ENCODE results near the gene DBP.

DBP gene

DNA sequence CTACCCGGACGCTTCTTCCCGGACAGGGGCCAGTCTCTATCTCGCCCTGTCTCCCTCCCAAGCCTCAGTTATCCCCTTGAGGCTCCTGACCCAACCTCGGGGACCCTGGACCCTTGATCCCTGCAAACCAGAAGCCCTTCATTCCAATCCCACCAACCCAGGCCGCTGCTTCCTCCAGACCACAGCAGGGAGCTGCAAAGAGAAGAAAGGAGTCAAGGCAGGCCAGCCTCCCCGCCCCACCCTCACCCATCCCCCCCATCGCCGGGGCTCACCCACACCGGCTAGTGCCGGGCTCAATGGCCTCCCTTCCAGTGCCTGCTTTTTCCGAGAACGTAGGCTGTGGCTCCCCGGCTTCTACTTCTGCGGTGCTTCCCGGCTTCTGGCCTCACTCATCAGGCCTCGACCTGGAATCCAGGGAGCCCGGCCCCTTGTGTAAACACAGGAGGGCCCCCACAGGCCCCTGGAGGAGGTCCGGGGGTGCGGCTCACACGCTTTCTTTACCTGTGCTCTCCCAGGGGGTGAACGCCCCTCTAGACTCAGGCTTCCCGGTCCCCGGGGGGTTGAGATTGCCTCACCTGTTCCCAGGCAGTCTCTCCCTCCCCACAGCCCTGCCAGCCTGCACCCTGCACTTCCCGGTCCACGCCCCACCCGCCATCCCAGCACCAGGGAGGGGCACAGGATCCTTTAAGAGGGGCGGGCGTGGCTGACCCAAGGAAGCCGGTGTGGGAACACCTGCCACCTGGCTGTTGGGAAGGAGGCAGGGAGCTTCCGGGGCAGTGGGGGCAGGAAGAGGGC is 22.5 kb downstream of the DBP start, which contains the start of gene FAM83E (continued):
- no peak for TF ChIP-seq ZNF202 (tag by site-specific recombination; IDR thresholded peaks at IDR 0.05; ENCODE audit: borderline replicate concordance)
- peak; percentile 70 for TF ChIP-seq OSR2 (tag by site-specific recombination; IDR thresholded peaks at IDR 0.05)
- TF ChIP-seq ZNF19 (tag by site-specific recombination; IDR thresholded peaks at IDR 0.05; ENCODE audit: low read depth): no peak
- no peak for TF ChIP-seq ZNF624 (tag by site-specific recombination; IDR thresholded peaks at IDR 0.05)
- no peak for TF ChIP-seq ZFP3 (tag by site-specific recombination; IDR thresholded peaks at IDR 0.05; ENCODE audit: low read depth)
- no peak for TF ChIP-seq ZNF292 (tag by site-specific recombination; IDR thresholded peaks at IDR 0.05; ENCODE audit: borderline replicate concordance, low read depth)
- TF ChIP-seq, protein P1, sequence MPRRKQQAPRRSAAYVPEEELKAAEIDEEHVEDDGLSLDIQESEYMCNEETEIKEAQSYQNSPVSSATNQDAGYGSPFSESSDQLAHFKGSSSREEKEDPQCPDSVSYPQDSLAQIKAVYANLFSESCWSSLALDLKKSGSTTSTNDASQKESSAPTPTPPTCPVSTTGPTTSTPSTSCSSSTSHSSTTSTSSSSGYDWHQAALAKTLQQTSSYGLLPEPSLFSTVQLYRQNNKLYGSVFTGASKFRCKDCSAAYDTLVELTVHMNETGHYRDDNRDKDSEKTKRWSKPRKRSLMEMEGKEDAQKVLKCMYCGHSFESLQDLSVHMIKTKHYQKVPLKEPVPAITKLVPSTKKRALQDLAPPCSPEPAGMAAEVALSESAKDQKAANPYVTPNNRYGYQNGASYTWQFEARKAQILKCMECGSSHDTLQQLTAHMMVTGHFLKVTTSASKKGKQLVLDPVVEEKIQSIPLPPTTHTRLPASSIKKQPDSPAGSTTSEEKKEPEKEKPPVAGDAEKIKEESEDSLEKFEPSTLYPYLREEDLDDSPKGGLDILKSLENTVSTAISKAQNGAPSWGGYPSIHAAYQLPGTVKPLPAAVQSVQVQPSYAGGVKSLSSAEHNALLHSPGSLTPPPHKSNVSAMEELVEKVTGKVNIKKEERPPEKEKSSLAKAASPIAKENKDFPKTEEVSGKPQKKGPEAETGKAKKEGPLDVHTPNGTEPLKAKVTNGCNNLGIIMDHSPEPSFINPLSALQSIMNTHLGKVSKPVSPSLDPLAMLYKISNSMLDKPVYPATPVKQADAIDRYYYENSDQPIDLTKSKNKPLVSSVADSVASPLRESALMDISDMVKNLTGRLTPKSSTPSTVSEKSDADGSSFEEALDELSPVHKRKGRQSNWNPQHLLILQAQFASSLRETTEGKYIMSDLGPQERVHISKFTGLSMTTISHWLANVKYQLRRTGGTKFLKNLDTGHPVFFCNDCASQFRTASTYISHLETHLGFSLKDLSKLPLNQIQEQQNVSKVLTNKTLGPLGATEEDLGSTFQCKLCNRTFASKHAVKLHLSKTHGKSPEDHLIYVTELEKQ (tag by site-specific recombination; IDR thresholded peaks at IDR 0.05; ENCODE audit: borderline replicate concordance): peak; percentile 31; the same call in 1 of the 2 replicates
- TF ChIP-seq ZNF521 (tag by site-specific recombination; IDR thresholded peaks at IDR 0.05): no peak
- TF ChIP-seq, protein P2, sequence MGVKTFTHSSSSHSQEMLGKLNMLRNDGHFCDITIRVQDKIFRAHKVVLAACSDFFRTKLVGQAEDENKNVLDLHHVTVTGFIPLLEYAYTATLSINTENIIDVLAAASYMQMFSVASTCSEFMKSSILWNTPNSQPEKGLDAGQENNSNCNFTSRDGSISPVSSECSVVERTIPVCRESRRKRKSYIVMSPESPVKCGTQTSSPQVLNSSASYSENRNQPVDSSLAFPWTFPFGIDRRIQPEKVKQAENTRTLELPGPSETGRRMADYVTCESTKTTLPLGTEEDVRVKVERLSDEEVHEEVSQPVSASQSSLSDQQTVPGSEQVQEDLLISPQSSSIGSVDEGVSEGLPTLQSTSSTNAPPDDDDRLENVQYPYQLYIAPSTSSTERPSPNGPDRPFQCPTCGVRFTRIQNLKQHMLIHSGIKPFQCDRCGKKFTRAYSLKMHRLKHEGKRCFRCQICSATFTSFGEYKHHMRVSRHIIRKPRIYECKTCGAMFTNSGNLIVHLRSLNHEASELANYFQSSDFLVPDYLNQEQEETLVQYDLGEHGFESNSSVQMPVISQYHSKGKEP (tag by site-specific recombination; IDR thresholded peaks at IDR 0.05): no peak; the same call in none of the 2 replicates
- peak; percentile 44 for TF ChIP-seq SP7 (tag by site-specific recombination; IDR thresholded peaks at IDR 0.05)
- TF ChIP-seq, protein P3, sequence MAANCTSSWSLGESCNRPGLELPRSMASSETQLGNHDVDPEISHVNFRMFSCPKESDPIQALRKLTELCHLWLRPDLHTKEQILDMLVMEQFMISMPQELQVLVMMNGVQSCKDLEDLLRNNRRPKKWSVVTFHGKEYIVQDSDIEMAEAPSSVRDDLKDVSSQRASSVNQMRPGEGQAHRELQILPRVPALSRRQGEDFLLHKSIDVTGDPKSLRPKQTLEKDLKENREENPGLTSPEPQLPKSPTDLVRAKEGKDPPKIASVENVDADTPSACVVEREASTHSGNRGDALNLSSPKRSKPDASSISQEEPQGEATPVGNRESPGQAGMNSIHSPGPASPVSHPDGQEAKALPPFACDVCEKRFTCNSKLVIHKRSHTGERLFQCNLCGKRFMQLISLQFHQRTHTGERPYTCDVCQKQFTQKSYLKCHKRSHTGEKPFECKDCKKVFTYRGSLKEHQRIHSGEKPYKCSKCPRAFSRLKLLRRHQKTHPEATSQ (tag by site-specific recombination; IDR thresholded peaks at IDR 0.05): no peak
- TF ChIP-seq, protein P4, sequence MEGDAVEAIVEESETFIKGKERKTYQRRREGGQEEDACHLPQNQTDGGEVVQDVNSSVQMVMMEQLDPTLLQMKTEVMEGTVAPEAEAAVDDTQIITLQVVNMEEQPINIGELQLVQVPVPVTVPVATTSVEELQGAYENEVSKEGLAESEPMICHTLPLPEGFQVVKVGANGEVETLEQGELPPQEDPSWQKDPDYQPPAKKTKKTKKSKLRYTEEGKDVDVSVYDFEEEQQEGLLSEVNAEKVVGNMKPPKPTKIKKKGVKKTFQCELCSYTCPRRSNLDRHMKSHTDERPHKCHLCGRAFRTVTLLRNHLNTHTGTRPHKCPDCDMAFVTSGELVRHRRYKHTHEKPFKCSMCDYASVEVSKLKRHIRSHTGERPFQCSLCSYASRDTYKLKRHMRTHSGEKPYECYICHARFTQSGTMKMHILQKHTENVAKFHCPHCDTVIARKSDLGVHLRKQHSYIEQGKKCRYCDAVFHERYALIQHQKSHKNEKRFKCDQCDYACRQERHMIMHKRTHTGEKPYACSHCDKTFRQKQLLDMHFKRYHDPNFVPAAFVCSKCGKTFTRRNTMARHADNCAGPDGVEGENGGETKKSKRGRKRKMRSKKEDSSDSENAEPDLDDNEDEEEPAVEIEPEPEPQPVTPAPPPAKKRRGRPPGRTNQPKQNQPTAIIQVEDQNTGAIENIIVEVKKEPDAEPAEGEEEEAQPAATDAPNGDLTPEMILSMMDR (tag by site-specific recombination; IDR thresholded peaks at IDR 0.05): no peak
- TF ChIP-seq, protein P5, sequence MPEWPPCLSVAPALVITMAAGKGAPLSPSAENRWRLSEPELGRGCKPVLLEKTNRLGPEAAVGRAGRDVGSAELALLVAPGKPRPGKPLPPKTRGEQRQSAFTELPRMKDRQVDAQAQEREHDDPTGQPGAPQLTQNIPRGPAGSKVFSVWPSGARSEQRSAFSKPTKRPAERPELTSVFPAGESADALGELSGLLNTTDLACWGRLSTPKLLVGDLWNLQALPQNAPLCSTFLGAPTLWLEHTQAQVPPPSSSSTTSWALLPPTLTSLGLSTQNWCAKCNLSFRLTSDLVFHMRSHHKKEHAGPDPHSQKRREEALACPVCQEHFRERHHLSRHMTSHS (tag by site-specific recombination; IDR thresholded peaks at IDR 0.05): no peak
- TF ChIP-seq GLIS2 (tag by site-specific recombination; IDR thresholded peaks at IDR 0.05): peak; percentile 92
- peak; percentile 2; the same call in 1 of the 2 replicates for TF ChIP-seq ZNF600 (tag by site-specific recombination; IDR thresholded peaks at IDR 0.05)
- TF ChIP-seq SETDB1 (IDR thresholded peaks at IDR 0.05; ENCODE audit: insufficient read length, low read length): no peak
- peak; percentile 85 for TF ChIP-seq KLF7 (tag by site-specific recombination; IDR thresholded peaks at IDR 0.05; ENCODE audit: borderline replicate concordance)
- no peak for TF ChIP-seq ZNF473 (tag by site-specific recombination; IDR thresholded peaks at IDR 0.05)
- TF ChIP-seq ZNF843 (tag by site-specific recombination; IDR thresholded peaks at IDR 0.05): no peak
- no peak for TF ChIP-seq ZNF274 (IDR thresholded peaks at IDR 0.05; ENCODE audit: low read length)
- no peak for TF ChIP-seq ZNF274 (tag by site-specific recombination; IDR thresholded peaks at IDR 0.05; ENCODE audit: borderline replicate concordance)
- no peak for TF ChIP-seq GLI4 (tag by site-specific recombination; IDR thresholded peaks at IDR 0.05)
- TF ChIP-seq ZNF747 (tag by site-specific recombination; IDR thresholded peaks at IDR 0.05): no peak
- no peak; the same call in 1 of the 2 replicates for TF ChIP-seq ZFP69B (tag by site-specific recombination; IDR thresholded peaks at IDR 0.05)
- TF ChIP-seq, protein P6, sequence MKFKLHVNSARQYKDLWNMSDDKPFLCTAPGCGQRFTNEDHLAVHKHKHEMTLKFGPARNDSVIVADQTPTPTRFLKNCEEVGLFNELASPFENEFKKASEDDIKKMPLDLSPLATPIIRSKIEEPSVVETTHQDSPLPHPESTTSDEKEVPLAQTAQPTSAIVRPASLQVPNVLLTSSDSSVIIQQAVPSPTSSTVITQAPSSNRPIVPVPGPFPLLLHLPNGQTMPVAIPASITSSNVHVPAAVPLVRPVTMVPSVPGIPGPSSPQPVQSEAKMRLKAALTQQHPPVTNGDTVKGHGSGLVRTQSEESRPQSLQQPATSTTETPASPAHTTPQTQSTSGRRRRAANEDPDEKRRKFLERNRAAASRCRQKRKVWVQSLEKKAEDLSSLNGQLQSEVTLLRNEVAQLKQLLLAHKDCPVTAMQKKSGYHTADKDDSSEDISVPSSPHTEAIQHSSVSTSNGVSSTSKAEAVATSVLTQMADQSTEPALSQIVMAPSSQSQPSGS (tag by site-specific recombination; IDR thresholded peaks at IDR 0.05; ENCODE audit: low read depth): no peak
- peak; percentile 50; the same call in 1 of the 2 replicates for TF ChIP-seq ZBTB20 (tag by site-specific recombination; IDR thresholded peaks at IDR 0.05)
- TF ChIP-seq YY1 (tag by site-specific recombination; IDR thresholded peaks at IDR 0.05): peak; percentile 11; the same call in 1 of the 2 replicates
